HepG2 (cell line): Measurements from ENCODE around the gene HEXIM1. TPM values are rescaled to one million over a fixed set of nuclear protein-coding genes. Genes with fewer than 3 reads are reported as not detected.

ENCODE experiments used
- AHR ChIP-seq: IDR thresholded peaks from 2 replicates; pipeline ENCODE4 v1.6.1; 2018; ENCODE audit warnings: missing genetic modification reagents, missing compliant biosample characterization
- MAZ ChIP-seq, 2 experiments: sonication (generic) in 1 of 2; formaldehyde crosslinking in 1 of 2; IDR thresholded peaks; 2 replicates each; pipeline versions ENCODE4 v1.5.0 to v1.6.1; 2012 to 2020; ENCODE audit warnings: low read depth in 2 of 2, mild to moderate bottlenecking in 2 of 2, borderline replicate concordance in 1 of 2, improper control_type of control experiment in 1 of 2, low read length in 1 of 2, missing genetic modification reagents in 1 of 2, moderate library complexity in 1 of 2
- MXD3 ChIP-seq: IDR thresholded peaks from 2 replicates; pipeline ENCODE4 v1.6.1; 2016; ENCODE audit warnings: mild to moderate bottlenecking, missing biosample characterization, missing genetic modification reagents
- PHB2 ChIP-seq: fragments of 450-650 bp; IDR thresholded peaks from 2 replicates; pipeline ENCODE4 v1.6.1; 2018; ENCODE audit not compliant: partially characterized antibody
- RERE ChIP-seq: IDR thresholded peaks from 2 replicates; pipeline ENCODE4 v1.6.1; 2016; ENCODE audit warnings: low read depth, missing genetic modification reagents, missing compliant biosample characterization
- SOX13 ChIP-seq, 3 experiments: fragments of 450-650 bp in 1 of 3; sonication (generic) in 1 of 3; formaldehyde crosslinking in 1 of 3; IDR thresholded peaks in 2 of 3; conservative IDR thresholded peaks in 1 of 3; 2 replicates each; pipeline versions ENCODE4 v1.5.0 to v1.6.1; 2016 to 2020; ENCODE audit warnings: antibody characterized with exemption in 1 of 3, mild to moderate bottlenecking in 1 of 3, missing compliant biosample characterization in 1 of 3, missing genetic modification reagents in 1 of 3, moderate library complexity in 1 of 3
- TFAP4 ChIP-seq: sonication (generic); IDR thresholded peaks from 2 replicates; pipeline ENCODE4 v1.6.1; 2016; ENCODE audit warnings: low read depth, borderline replicate concordance
- ZBTB25 ChIP-seq: IDR thresholded peaks from 2 replicates; pipeline ENCODE4 v1.6.1; 2018; ENCODE audit warnings: missing genetic modification reagents
- ZNF230 ChIP-seq: sonication (generic); formaldehyde crosslinking; IDR thresholded peaks from 2 replicates; pipeline ENCODE4 v1.4.0; 2020; ENCODE audit warnings: mild to moderate bottlenecking, missing genetic modification reagents
- ZNF580 ChIP-seq: IDR thresholded peaks from 2 replicates; pipeline ENCODE4 v1.6.1; 2016; ENCODE audit warnings: low read depth, borderline replicate concordance
- polyA plus RNA-seq, 8 experiments: library from polyadenylated mRNA; depleted of rRNA in 3 of 8; stranded (reverse) in 7 of 8; unstranded in 1 of 8; fragments of >200 nt; fragmentation: Illumina TruSeq in 4 of 8; extraction: Trizol in 4 of 8; gene quantifications; 2 replicates each; pipeline versions ENCODE4 v1.2.1 to v1.2.3, GENCODE V29; 2011 to 2016; ENCODE audit warnings: low read depth in 4 of 8, missing spikeins in 1 of 8, mixed read lengths in 1 of 8; ENCODE audit not compliant: insufficient read depth in 1 of 8
- total RNA-seq, 5 experiments: library from RNA; depleted of rRNA; stranded (reverse); fragments of >200 nt; fragmentation: Illumina TruSeq; extraction: Trizol; gene quantifications; 2 replicates each; pipeline ENCODE4 v1.2.3, GENCODE V29; 2016; ENCODE audit warnings: low read depth in 1 of 5

The HEXIM1 gene
- total and polyA plus RNA-seq, 2 of the 13 experiments (the other 11 are each of a cell fraction or from before 2014, with no cell fraction given) = 10.5 to 16.6 TPM

GRCh38 chr17:45101883-45102811, 46.1 kb upstream of the HEXIM1 start (continued):
- TF ChIP-seq PHB2 (no peak), ZNF580 (CRISPR knock-in tag) (peak; percentile 19; the same call in 1 of the 2 replicates), RERE (CRISPR knock-in tag) (no peak), MAZ (IDR thresholded peaks at IDR 0.05; ENCODE audit: borderline replicate concordance, low read depth, low read length) (no peak), MAZ (CRISPR knock-in tag; IDR thresholded peaks at IDR 0.05; ENCODE audit: low read depth) (no peak), SOX13 (IDR thresholded peaks at IDR 0.05) (no peak), SOX13 (CRISPR knock-in tag; conservative IDR thresholded peaks at IDR 0.05 in 1 of 2, IDR thresholded peaks at IDR 0.05 in 1 of 2) (peak in 1 of 2 experiments; percentile 65; a peak in 2 of 4 replicates), AHR (CRISPR knock-in tag) (no peak), MXD3 (0 out of 2 replicates have a peak, but pooled peaks have one; percentile 21), ZNF230 (CRISPR knock-in tag) (no peak), ZBTB25 (CRISPR knock-in tag) (peak; percentile 66; the same call in 1 of the 2 replicates), TFAP4 (peak; percentile 70)
